Uterus (tissue), 4 donors: ENCODE data around the gene VARS1. TPM values are rescaled to one million over a fixed set of nuclear protein-coding genes. Genes with fewer than 3 reads are reported as not detected.

Source experiments
- DNase-seq, 2 donors: peaks; one replicate each; pipeline ENCODE4 v3.0.0-alpha.2; 2019 to 2020
- H3K27ac ChIP-seq, 2 donors: fragments of 200-600 bp; sonication (generic); 1 replicate in 1 of 2; 2 replicates in 1 of 2; pipeline ENCODE4 v1.5.1; 2016 to 2018
- H3K27me3 ChIP-seq, 2 donors: fragments of 200-600 bp; sonication (generic); one replicate each; pipeline ENCODE4 v1.5.1; 2018 to 2019; ENCODE audit warnings: control low read depth in 1 of 2
- H3K36me3 ChIP-seq, 2 donors: fragments of 200-600 bp; sonication (generic); one replicate each; pipeline ENCODE4 v1.5.1; 2019; ENCODE audit warnings: control low read depth in 1 of 2
- H3K4me1 ChIP-seq, 2 donors: fragments of 200-600 bp; sonication (generic); one replicate each; pipeline ENCODE4 v1.5.1; 2018 to 2019; ENCODE audit warnings: control low read depth in 1 of 2
- H3K4me3 ChIP-seq, 2 donors: fragments of 200-600 bp; sonication (generic); 1 replicate in 1 of 2; 2 replicates in 1 of 2; pipeline ENCODE4 v1.5.1; 2018 to 2019; ENCODE audit warnings: mild to moderate bottlenecking in 1 of 2
- H3K9me3 ChIP-seq, 2 donors: fragments of 200-600 bp; sonication (generic); one replicate each; pipeline ENCODE4 v1.5.1; 2019; ENCODE audit warnings: control low read depth in 1 of 2
- POLR2A ChIP-seq, 2 donors: fragments of 450-650 bp; IDR thresholded peaks; one replicate each; pipeline ENCODE4 v1.6.1; 2016; ENCODE audit warnings: antibody characterized with exemption in 2 of 2, mild to moderate bottlenecking in 1 of 2, moderate library complexity in 1 of 2
- intact Hi-C: fragments of 100-400 bp; cut with DNase I; formaldehyde crosslinking; loops from one replicate; pipeline ENCODE4 v1.15.1; 2023; ENCODE audit warnings: low total_unique reads
- total RNA-seq, 4 donors: library from RNA; depleted of rRNA in 3 of 4; stranded (reverse); fragments of >200 nt in 3 of 4; gene quantifications; one replicate each; pipeline versions ENCODE4 v1.1.0 to v1.2.4, GENCODE V29; 2014 to 2023
- TF ChIP-seq, protein P1 (sequence below), 4 experiments: fragments of 200-600 bp in 2 of 4; fragments of 450-650 bp in 2 of 4; sonication (generic) in 2 of 4; IDR thresholded peaks; one replicate each; pipeline ENCODE4 v1.5.1; 2016 to 2019; ENCODE audit warnings: antibody characterized with exemption in 4 of 4, mild to moderate bottlenecking in 2 of 4, moderate library complexity in 1 of 4
- donor health status: DM: yes; HTN: yes; CAD: no.

VARS1 gene
- total RNA-seq, 4 donors from 2014 or later, result 35.6 to 118 (median 53.4) TPM

DNA sequence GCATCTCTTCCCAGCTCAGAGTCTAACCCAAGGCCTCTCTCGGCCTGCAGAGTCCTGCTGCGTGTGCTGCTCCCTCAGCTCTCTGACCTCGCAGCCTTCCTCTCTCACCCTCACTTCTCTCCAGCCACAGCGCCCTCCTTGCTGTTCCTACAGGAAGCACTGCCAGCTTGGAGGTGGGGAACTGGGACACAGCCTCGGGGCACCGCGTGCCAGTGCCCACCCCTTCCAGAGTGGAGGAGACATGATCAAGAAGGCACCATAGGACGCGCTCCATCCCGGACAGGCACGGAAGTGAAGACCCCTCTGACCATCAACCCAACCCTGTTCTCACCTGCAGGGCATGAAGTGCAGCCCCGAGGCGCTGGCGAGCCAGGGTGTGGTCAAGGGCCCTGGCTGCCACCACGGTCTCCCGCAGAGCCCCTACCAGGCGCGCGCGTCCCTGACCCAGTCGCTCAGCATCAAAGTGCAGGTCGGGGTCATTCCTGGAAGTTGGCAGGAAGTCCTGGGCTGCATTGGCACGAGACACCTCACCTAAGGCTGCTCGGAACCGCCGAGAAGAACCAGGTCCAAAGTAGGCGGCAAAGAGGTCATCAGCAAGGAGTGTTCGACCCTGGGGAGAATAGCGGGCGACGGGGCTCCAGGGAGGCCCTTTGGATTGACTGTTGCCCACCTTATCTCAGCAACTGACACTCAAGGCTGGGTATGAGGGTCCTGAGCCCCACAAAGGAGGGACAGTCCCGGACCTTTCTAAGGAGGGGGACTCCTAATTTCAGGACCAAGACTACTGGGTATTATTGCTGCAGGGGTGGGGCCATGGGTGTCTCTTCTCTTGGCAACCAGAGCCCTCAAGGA, 19.7 kb downstream of the VARS1 start:
- Histone ChIP-seq H3K4me1 (peaks cover 5 to 8% of the 10 kb centered on the region in 2 donors), H3K9me3 (no peaks in the 10 kb centered on the region), H3K4me3 (no peak overlapping the region), H3K27me3 (no peaks in the 10 kb centered on the region), H3K36me3 (no peaks in the 10 kb centered on the region), H3K27ac (peak overlapping the region; percentile 84 to 88)
- intact Hi-C loops, result no loop called here
- TF ChIP-seq POLR2A (IDR thresholded peaks at IDR 0.05), result no peak
- TF ChIP-seq, protein P1, sequence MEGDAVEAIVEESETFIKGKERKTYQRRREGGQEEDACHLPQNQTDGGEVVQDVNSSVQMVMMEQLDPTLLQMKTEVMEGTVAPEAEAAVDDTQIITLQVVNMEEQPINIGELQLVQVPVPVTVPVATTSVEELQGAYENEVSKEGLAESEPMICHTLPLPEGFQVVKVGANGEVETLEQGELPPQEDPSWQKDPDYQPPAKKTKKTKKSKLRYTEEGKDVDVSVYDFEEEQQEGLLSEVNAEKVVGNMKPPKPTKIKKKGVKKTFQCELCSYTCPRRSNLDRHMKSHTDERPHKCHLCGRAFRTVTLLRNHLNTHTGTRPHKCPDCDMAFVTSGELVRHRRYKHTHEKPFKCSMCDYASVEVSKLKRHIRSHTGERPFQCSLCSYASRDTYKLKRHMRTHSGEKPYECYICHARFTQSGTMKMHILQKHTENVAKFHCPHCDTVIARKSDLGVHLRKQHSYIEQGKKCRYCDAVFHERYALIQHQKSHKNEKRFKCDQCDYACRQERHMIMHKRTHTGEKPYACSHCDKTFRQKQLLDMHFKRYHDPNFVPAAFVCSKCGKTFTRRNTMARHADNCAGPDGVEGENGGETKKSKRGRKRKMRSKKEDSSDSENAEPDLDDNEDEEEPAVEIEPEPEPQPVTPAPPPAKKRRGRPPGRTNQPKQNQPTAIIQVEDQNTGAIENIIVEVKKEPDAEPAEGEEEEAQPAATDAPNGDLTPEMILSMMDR (IDR thresholded peaks at IDR 0.05), result no peak
- DNase-seq, result no peak

DNA sequence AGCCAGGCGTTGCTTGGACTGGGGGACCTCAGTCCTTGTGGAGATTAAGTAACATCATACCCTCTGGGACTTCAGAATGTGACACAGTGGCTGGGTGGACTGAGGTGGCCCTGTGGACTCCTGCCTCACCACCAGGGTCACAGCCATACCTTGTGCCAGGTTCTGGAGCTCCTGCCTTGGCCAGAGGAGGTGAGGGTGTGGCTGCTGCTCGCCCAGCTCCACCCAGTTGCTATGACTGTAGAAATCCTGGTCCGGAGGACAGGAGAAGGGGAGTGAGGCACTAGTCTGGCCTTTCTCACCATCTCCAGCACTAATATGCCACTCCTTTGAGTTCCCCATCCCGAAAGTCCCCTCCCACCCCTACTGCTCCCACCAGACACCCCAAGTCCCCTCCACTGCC, 20.4 kb downstream of the VARS1 start:
- Histone ChIP-seq H3K9me3 (no peaks in the 10 kb centered on the region), H3K36me3 (no peaks in the 10 kb centered on the region), H3K4me1 (peaks cover 5 to 8% of the 10 kb centered on the region in 2 donors), H3K4me3 (no peak overlapping the region), H3K27me3 (no peaks in the 10 kb centered on the region), H3K27ac (peak overlapping the region in 1 of 2 donors; percentile 88)
- no peak for DNase-seq
- intact Hi-C loops, result no loop called here
- TF ChIP-seq POLR2A (IDR thresholded peaks at IDR 0.05), result no peak
- TF ChIP-seq, protein P1 (IDR thresholded peaks at IDR 0.05), result no peak

DNA sequence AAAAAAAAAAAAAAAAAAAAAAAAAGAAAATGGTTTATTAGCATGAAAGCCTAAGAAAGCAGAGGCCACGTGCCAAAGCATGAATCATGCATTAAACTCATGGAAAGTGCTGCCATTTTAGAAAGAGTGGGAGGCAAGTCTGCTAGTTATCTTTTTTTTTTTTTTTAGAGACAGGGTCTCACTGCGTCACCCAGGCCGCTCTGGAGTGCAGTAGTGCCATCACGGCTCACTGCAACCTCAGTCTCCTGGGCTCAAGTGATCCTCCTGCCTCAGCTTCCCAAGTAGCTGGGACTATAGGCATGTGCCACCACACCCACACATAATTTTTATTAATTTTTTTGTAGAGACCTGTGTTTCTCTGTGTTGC, 23.6 kb downstream of the VARS1 start:
- intact Hi-C loops, result no loop called here
- TF ChIP-seq, protein P1 (IDR thresholded peaks at IDR 0.05), result no peak
- no peak for TF ChIP-seq POLR2A (IDR thresholded peaks at IDR 0.05)
- H3K36me3 ChIP-seq, result no peaks in the 10 kb centered on the region

DNA sequence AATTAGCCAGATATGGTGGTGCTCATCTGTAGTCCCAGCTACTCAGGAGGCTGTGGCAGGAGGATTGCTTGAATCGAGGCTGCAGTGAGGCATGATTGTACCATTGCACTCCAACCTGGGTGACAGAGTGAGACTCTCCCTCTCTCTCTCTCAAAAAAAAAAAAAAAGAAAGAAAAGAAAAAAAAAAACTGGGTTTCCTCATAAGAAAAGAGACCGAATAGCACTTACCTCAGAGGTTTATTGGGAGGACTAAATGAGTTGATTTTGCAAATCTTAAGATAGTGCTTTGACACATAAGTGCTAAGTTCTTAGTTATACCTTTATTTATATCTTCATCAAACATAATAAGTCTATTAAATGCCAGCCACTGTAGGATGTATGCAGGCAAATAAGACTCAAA, 24.7 kb downstream of the VARS1 start:
- Histone ChIP-seq H3K36me3 (no peaks in the 10 kb centered on the region), H3K27me3 (no peaks in the 10 kb centered on the region), H3K4me3 (no peak overlapping the region), H3K4me1 (no peaks in the 10 kb centered on the region), H3K9me3 (no peaks in the 10 kb centered on the region), H3K27ac (no peak overlapping the region)
- intact Hi-C loops, result no loop called here
- TF ChIP-seq, protein P1 (IDR thresholded peaks at IDR 0.05), result no peak
- no peak for TF ChIP-seq POLR2A (IDR thresholded peaks at IDR 0.05)
- no peak for DNase-seq

More for the DNA sequence above, 23.6 kb downstream of the VARS1 start:
- Histone ChIP-seq H3K4me1 (peaks cover 3 to 6% of the 10 kb centered on the region in 2 donors), H3K9me3 (no peaks in the 10 kb centered on the region), H3K4me3 (no peak overlapping the region), H3K27me3 (no peaks in the 10 kb centered on the region), H3K27ac (no peak overlapping the region)
- no peak for DNase-seq

DNA sequence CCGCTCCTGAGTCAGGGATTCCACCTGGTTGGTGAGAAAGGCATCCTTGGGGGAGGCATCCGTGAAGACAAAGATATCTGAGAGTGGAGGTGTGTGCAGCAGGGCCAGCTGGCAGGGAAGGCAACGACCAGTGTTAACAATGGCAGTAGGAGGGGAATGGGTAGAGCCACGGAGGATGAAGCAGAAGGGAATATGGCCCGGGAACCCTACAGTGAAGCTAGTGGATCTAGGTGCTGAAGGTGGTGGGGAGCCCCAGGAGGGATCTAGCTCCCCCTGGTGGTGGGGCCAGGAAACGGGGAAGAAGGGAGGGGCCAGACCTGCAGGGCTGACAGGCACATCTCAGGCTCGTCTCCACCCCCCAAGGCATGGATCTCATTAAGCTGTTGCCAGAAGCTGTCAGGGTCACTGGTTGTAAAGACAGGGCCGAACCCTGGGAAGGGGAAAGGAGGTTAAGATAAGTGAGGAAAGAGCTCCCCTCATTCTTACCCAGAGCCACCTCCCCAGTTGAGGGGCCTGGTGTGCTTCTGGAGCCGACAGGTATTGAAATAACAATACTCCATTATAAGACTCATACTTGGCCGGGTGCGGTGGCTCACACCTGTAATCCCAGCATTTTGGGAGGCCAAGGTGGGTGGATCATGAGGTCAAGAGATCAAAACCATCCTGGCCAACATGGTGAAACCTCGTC, 25.7 kb downstream of the VARS1 start:
- no peaks in the 10 kb centered on the region for H3K9me3 ChIP-seq
- no peak overlapping the region for H3K4me3 ChIP-seq
- TF ChIP-seq, protein P1 (IDR thresholded peaks at IDR 0.05), result peak; percentile 20 to 56 (median 40)
- no peak for TF ChIP-seq POLR2A (IDR thresholded peaks at IDR 0.05)
- DNase-seq, result peak in 1 of 2 donors; percentile 42
- no peaks in the 10 kb centered on the region for H3K36me3 ChIP-seq
- H3K27ac ChIP-seq, result no peak overlapping the region
- no peaks in the 10 kb centered on the region for H3K27me3 ChIP-seq
- intact Hi-C loops, result no loop called here
- H3K4me1 ChIP-seq, result no peaks in the 10 kb centered on the region
